OCI-LY7 (cell line): ENCODE measurements around the gene SLC7A7. TPM values are rescaled to one million over a fixed set of nuclear protein-coding genes. Genes with fewer than 3 reads are reported as not detected.
"Not testable (repeated sequence)": the region's sequence is repeated elsewhere in the genome, so short reads cannot be mapped to it uniquely, and the experiment has no call there.

Source experiments
- BruUV-seq: library from RNA; stranded (reverse); fragments of 400-500 nt; replicated peaks from 2 replicates; lab custom pipeline; 2021; lab: Mats Ljungman, UMichigan
- CTCF ChIA-PET: fragments of 300-600 bp; sonication (Branson Sonifier 250); formaldehyde crosslinking; loops from one replicate; lab custom pipeline; 2022; ENCODE audit warnings: antibody characterized with exemption; ENCODE audit not compliant: unreplicated experiment; lab: Charles Lee
- POLR2A ChIA-PET: fragments of 300-600 bp; sonication (Branson Sonifier 250); formaldehyde crosslinking; loops from one replicate; lab custom pipeline; 2022; ENCODE audit warnings: antibody characterized with exemption; lab: Charles Lee
- DNase-seq: peaks from one replicate; pipeline ENCODE4 v3.0.0-alpha.2; 2015; ENCODE audit warnings: low spot score
- H2AFZ ChIP-seq: fragments of 200-600 bp; sonication (generic), shearing (Covaris generic); 2 replicates; pipeline ENCODE4 v1.6.1; 2014; ENCODE audit warnings: mild to moderate bottlenecking, antibody characterized with exemption, low read length, moderate library complexity
- H3K27ac ChIP-seq: fragments of 200-600 bp; sonication (generic); 2 replicates; pipeline ENCODE4 v1.5.1; 2014; ENCODE audit warnings: mixed run types, low read depth, mild to moderate bottlenecking, moderate library complexity, low read length, inconsistent platforms; ENCODE audit not compliant: poor library complexity, severe bottlenecking
- H3K36me3 ChIP-seq: fragments of 200-600 bp; sonication (generic); 2 replicates; pipeline ENCODE4 v1.6.1; 2014; ENCODE audit warnings: mild to moderate bottlenecking, antibody characterized with exemption, low read length, moderate library complexity, mixed read lengths; ENCODE audit not compliant: insufficient read depth
- H3K4me1 ChIP-seq: fragments of 200-600 bp; sonication (generic); 2 replicates; pipeline ENCODE4 v1.5.1; 2014; ENCODE audit warnings: mild to moderate bottlenecking, low read length; ENCODE audit not compliant: insufficient read depth, poor library complexity, severe bottlenecking
- H3K4me2 ChIP-seq: fragments of 200-600 bp; sonication (generic); 2 replicates; pipeline ENCODE4 v1.6.1; 2014; ENCODE audit warnings: mild to moderate bottlenecking, low read length
- H3K4me3 ChIP-seq: fragments of 200-600 bp; sonication (generic); 2 replicates; pipeline ENCODE4 v1.5.1; 2014; ENCODE audit warnings: mild to moderate bottlenecking, low read depth, low read length; ENCODE audit not compliant: poor library complexity, severe bottlenecking
- H3K79me2 ChIP-seq: fragments of 200-600 bp; sonication (generic); 2 replicates; pipeline ENCODE4 v1.6.1; 2016; ENCODE audit warnings: low read depth, mild to moderate bottlenecking, low read length, moderate library complexity, mixed read lengths; ENCODE audit not compliant: insufficient read depth
- H3K9me2 ChIP-seq: fragments of 200-600 bp; sonication (generic); 2 replicates; pipeline ENCODE4 v1.6.1; 2016; ENCODE audit warnings: mild to moderate bottlenecking, low read length, mixed read lengths; ENCODE audit not compliant: insufficient read depth
- H3K9me3 ChIP-seq: fragments of 200-600 bp; sonication (generic); 2 replicates; pipeline ENCODE4 v1.6.1; 2014; ENCODE audit warnings: mild to moderate bottlenecking, mixed run types, low read length, mixed read lengths
- H4K20me1 ChIP-seq: fragments of 200-600 bp; sonication (generic); 2 replicates; pipeline ENCODE4 v1.6.1; 2014; ENCODE audit warnings: mild to moderate bottlenecking, antibody characterized with exemption, low read length, moderate library complexity, mixed read lengths; ENCODE audit not compliant: insufficient read depth
- EZH2phosphoT487 ChIP-seq: fragments of 200-600 bp; sonication (generic); IDR thresholded peaks from 2 replicates; pipeline ENCODE4 v1.6.1; 2018; ENCODE audit warnings: low read depth, borderline replicate concordance, mild to moderate bottlenecking, mixed run types, antibody characterized with exemption, low read length, moderate library complexity, mixed read lengths
- intact Hi-C: fragments of 100-400 bp; cut with micrococcal nuclease; formaldehyde crosslinking; loops from one replicate; pipeline ENCODE4 v1.10.0; 2022; ENCODE audit not compliant: unreplicated experiment
- total RNA-seq, 2 experiments: library from RNA; depleted of rRNA in 1 of 2; stranded (reverse); fragments of >200 nt in 1 of 2; shearing (Covaris generic) in 1 of 2; gene quantifications; 2 replicates each; pipeline ENCODE4 v1.2.3, GENCODE V29; 2014 to 2022
- TF ChIP-seq, protein P1 (sequence below): fragments of 200-600 bp; sonication (generic); conservative IDR thresholded peaks from 2 replicates; pipeline ENCODE4 v1.5.1; 2014; ENCODE audit warnings: mild to moderate bottlenecking, antibody characterized with exemption, low read length, moderate library complexity, mixed read lengths

Gene SLC7A7
- total RNA-seq, 2 experiments from 2014 or later: 30.6 to 59.2 TPM

DNA sequence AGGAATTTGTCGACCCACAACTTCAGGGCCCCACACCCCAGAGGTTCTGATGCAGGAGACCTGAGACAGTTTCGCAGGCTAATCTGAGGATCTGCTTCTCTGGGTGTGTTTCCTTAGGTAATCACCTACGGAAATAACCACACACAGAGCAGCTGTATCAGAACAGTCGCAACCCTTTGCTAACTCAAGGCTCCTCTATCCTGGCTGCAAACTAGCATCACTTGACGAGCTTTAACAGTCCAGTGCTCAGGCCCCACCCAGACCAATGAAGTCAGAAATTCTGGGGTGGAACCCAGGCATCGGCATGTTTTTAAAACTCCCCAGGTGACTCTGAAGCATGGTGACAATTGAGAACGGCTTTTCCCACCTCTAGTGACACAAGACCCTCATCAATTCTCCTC is 20.7 kb downstream of the SLC7A7 start:
- peak overlapping the region; percentile 85 for H3K27ac ChIP-seq
- intact Hi-C loops: no loop called here
- H3K9me3 ChIP-seq: 0 out of 2 replicates have a peak, but pooled peaks cover 5% of the 10 kb centered on the region
- DNase-seq: peak; percentile 85
- CTCF ChIA-PET: interaction anchor here (1.1 kb wide), 1 partner anchor 13 kb away, joined by 5 read pairs; no protein-coding TSS in a partner anchor
- peaks cover 69% of the 10 kb centered on the region; the same call in 1 of the 2 replicates for H3K79me2 ChIP-seq
- H3K36me3 ChIP-seq: peaks cover 45% of the 10 kb centered on the region
- H3K4me1 ChIP-seq: peaks cover 87% of the 10 kb centered on the region
- no peaks in the 10 kb centered on the region for H4K20me1 ChIP-seq
- H2AFZ ChIP-seq: peak overlapping the region; percentile 5; the same call in 1 of the 2 replicates
- peak overlapping the region; percentile 69 for H3K4me2 ChIP-seq
- BruUV-seq: no TSS peak
- no peaks in the 10 kb centered on the region for H3K9me2 ChIP-seq
- no peak for TF ChIP-seq EZH2phosphoT487
- TF ChIP-seq, protein P1, sequence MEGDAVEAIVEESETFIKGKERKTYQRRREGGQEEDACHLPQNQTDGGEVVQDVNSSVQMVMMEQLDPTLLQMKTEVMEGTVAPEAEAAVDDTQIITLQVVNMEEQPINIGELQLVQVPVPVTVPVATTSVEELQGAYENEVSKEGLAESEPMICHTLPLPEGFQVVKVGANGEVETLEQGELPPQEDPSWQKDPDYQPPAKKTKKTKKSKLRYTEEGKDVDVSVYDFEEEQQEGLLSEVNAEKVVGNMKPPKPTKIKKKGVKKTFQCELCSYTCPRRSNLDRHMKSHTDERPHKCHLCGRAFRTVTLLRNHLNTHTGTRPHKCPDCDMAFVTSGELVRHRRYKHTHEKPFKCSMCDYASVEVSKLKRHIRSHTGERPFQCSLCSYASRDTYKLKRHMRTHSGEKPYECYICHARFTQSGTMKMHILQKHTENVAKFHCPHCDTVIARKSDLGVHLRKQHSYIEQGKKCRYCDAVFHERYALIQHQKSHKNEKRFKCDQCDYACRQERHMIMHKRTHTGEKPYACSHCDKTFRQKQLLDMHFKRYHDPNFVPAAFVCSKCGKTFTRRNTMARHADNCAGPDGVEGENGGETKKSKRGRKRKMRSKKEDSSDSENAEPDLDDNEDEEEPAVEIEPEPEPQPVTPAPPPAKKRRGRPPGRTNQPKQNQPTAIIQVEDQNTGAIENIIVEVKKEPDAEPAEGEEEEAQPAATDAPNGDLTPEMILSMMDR: no peak
- peak overlapping the region; percentile 37 for H3K4me3 ChIP-seq
- POLR2A ChIA-PET: interaction anchor here (0.6 to 2.7 kb wide), 13 partner anchors 11 to 493 kb away, joined by 3 to 37 read pairs (median 3); partner anchors contain the start of genes OXA1L and SLC7A7

DNA sequence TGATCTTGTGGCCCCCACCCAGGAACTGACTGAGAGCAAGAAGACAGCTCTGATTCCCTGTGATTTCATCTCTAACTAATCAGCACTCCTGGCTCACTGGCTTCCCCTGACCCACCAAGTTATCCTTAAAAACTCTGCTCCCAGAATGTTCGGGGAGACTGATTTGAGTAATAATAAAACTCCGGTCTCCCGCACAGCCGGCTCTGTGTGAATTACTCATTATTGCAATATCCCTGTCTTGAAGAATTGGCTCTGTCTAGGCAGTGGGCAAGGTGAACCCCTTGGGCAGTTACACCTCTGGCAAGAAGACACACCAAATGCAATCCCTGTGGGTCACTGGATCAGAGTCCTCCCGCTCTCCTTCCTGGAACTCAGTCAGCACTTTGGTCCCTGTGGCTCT is 21.3 kb downstream of the SLC7A7 start:
- Histone ChIP-seq H3K27ac (peak overlapping the region; percentile 85), H3K4me1 (peaks cover 87% of the 10 kb centered on the region), H4K20me1 (no peaks in the 10 kb centered on the region), H3K9me2 (no peaks in the 10 kb centered on the region), H3K4me2 (peak overlapping the region; percentile 69), H3K4me3 (peak overlapping the region; percentile 37), H3K79me2 (peaks cover 70% of the 10 kb centered on the region), H2AFZ (no peak overlapping the region), H3K9me3 (0 out of 2 replicates have a peak, but pooled peaks cover 5% of the 10 kb centered on the region), H3K36me3 (peaks cover 47% of the 10 kb centered on the region)
- BruUV-seq: no TSS peak
- CTCF ChIA-PET: interaction anchor here (1.1 kb wide), 1 partner anchor 13 kb away, joined by 5 read pairs; no protein-coding TSS in a partner anchor
- POLR2A ChIA-PET: interaction anchor here (0.7 to 2.7 kb wide), 10 partner anchors 8 to 94 kb away, joined by 3 to 37 read pairs (median 4); partner anchors contain the start of genes OXA1L and SLC7A7
- DNase-seq: no peak
- TF ChIP-seq EZH2phosphoT487: no peak
- TF ChIP-seq, protein P1: no peak
- intact Hi-C loops: no loop called here

DNA sequence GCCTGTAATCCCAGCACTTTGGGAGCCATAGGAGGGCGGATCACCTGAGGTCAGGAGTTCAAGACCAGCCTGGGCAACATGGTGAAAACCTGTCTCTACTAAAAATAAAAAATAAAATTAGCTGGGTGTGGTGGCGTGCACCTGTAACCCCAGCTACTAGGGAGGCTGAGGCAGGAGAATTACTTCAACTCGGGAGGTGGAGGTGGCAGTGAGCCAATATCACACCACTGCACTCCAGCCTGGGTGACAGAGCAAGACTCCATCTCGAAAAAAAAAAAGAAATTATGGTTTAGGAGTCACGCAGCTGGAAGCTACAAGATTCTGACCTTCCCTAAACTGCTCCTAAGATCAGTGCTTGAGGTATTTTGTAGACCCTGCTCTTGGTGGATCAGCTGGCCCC is 21.7 kb downstream of the SLC7A7 start:
- H2AFZ ChIP-seq, BruUV-seq, H4K20me1 ChIP-seq, H3K4me3 ChIP-seq, DNase-seq, H3K9me2 ChIP-seq, CTCF ChIA-PET, intact Hi-C loops, H3K9me3 ChIP-seq: not testable (repeated sequence)
- peaks cover 50% of the 10 kb centered on the region for H3K36me3 ChIP-seq
- H3K4me1 ChIP-seq: peaks cover 87% of the 10 kb centered on the region
- peak overlapping the region; percentile 85 for H3K27ac ChIP-seq
- H3K4me2 ChIP-seq: peak overlapping the region; percentile 69; the same call in 1 of the 2 replicates
- peaks cover 70% of the 10 kb centered on the region for H3K79me2 ChIP-seq
- POLR2A ChIA-PET: interaction anchor here (0.7 to 2.7 kb wide), 8 partner anchors 9 to 863 kb away, joined by 3 to 37 read pairs (median 4); partner anchors contain the start of gene SLC7A7
